Measurements from ENCODE around the gene CACNA1F.

Gene CACNA1F

DNA sequence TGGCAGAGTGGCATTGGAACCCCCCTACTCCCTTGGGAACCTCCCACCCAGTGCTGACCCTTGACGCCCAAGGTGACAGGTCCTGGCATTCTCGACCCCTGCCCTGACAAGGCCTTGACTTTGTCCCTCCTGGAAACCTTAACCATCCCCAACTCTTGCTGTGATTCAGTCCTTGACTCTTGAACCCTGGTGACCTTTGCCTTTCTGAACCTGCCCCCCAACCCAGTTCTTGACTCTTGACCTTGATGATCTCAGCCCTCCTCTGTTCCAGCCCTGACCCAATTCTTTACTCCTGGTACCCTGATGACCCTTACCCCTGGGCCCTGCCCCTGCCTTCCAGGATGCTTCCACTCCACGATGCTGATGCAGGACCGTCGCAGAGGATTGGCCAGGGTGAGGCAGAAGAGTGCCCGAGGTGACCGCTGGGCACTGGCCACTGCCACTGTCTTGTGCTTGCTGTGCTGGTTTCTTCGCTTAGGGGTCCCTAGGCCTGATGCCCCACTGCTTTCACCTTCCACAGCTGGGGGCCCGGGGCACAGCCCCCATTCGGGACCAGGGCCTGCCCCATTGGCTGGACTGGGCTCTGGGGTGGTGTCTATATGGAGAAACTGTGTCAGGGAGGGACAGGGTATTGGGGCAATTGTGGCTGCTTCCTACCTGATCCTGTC, 1.7 kb downstream of the CACNA1F start:
- no peak for DNase-seq (ENCODE audit: low read depth in 1 of 2, low spot score in 1 of 2)

DNA sequence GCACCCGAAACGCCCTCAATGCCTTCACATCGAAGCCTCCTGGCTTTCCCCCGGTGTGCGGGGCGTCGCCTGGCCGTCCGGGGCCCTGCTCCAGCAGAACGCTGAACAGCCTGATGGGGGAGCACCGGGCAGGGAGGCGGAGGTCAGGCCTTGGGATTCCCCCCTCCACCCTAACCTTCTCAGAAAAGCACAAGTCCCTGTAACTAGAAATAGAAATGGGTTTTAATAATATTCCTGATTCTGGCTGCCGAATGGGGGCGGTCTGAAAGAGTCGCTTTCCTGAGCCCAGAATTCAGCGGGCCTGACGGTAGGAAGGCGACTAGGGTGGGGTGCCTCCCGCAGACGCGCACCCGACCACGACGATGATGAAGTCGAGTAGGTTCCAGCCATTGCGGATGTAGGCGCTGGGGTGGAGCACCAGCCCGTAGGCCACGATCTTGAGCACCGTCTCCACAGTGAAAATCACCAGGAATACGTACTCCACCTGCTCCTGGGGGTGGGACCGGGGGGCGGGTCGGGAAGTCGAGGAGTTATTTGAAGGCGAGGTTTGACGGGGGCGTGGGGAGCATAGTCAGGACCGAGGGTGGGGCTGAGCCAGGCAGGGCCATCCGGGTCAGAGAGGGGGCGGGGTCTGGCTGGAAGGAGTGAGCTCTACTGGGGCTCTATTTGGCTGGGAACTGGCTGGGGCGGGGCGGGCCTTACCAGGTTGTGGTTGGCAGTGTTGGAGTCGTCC, 2.5 kb downstream of the CACNA1F start:
- DNase-seq (ENCODE audit: low read depth in 1 of 2, low spot score in 1 of 2): peak; percentile 14 to 17

- DNase-seq (ENCODE audit: low read depth in 1 of 2, low spot score in 1 of 2): no peak
These were observed 5.0 kb downstream of the CACNA1F start for GRCh38 chrX:49228185-49228584.

GRCh38 chrX:49227726-49228125, 5.4 kb downstream of the CACNA1F start:
- DNase-seq (ENCODE audit: low read depth in 1 of 2, low spot score in 1 of 2): no peak

- DNase-seq (ENCODE audit: low read depth in 1 of 2, low spot score in 1 of 2): no peak
These were observed 6.2 kb downstream of the CACNA1F start for GRCh38 chrX:49226946-49227345.

- no peak for DNase-seq (ENCODE audit: low read depth in 1 of 2, low spot score in 1 of 2)
These were observed 7.3 kb downstream of the CACNA1F start for GRCh38 chrX:49225858-49226257.

GRCh38 chrX:49221868-49222267, 11.3 kb downstream of the CACNA1F start:
- no peak for DNase-seq (ENCODE audit: low read depth in 1 of 2, low spot score in 1 of 2)

DNA sequence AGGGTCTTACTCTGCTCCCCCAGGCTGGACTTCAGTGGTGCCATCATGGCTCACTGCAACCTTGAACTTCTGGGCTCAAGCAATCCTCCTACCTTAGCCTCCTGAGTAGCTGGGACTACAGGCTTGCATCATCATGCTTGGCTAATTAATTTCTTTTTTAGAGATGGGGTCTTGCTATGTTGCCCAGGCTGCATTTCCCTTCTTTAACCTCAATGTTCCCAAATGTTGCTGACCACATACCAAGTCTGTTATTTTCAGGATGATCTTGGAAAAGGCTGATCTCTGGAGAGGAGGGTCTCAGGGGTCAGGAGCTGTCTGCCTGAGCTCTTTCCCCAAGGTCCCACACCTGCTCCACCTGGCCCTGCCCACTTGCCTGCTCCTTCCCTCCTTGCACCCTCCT, 13.0 kb downstream of the CACNA1F start:
- no peak for DNase-seq (ENCODE audit: low read depth in 1 of 2, low spot score in 1 of 2)

DNA sequence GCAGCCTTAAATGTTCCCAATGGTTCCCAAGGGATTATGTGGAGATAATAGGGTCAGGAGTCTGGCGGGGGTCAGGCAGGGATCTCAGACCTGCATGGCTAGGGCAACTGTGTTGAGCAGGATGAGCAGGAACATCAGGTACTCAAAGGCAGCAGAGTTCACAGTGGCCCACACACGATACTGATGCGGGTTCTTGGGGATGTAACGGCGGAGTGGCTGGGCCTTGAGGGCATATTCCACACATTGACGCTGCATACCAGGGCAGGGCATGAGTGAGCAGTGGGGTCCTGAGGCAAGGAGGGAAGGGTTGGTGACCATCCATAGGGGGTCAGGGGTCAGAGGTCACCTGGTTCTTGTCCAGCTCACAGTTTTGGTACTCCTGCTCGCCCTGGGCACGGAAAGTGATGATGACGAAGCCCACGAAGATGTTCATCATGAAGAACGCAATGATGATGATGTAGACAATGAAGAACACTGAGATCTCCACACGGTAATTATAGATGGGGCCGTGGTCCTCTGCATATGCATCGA, 18.1 kb downstream of the CACNA1F start:
- no peak for DNase-seq (ENCODE audit: low read depth in 1 of 2, low spot score in 1 of 2)

DNA sequence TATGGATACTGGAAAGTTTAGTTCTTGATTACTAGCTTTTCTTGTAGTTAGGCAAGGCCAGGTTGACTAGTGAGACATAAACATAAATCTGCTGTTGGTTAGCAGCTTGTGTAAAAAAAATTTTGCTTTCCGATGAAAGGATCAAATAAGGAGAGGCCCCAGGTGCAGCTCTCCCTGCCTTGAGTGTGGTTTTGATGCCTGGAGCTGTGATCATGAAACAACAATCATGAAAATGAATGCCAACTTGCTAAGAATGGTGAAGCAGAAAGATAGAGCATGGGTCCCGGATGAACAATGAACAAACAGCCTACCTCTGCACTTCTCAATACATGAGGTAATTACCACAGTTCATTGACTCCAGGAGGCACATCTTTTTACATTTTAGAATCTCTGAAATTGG, 18.7 kb downstream of the CACNA1F start:
- no peak for DNase-seq (ENCODE audit: low read depth in 1 of 2, low spot score in 1 of 2)

DNA sequence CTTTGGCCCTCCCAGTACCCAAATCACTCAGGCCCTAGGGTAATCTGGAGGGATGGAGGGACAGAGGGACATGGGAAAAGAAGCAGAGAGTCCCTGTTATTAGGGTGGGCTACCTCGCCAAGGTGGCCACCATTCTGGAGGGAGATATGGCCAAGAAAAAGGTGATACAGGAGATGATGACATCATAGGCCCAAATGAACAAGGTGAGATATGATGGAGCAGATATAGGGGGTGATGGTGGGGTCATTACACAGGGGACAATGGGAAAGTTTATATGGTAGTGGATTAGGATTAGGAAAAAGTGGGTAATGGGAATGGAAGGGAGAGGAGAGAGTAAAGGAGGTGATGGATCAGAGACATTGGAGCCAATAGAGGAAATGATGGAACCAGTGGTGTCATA, 20.3 kb downstream of the CACNA1F start:
- DNase-seq (ENCODE audit: low read depth in 1 of 2, low spot score in 1 of 2): no peak

GRCh38 chrX:49212209-49212608, 20.9 kb downstream of the CACNA1F start:
- no peak for DNase-seq (ENCODE audit: low read depth in 1 of 2, low spot score in 1 of 2)

GRCh38 chrX:49211074-49211473, 22.1 kb downstream of the CACNA1F start:
- DNase-seq (ENCODE audit: low read depth in 1 of 2, low spot score in 1 of 2): no peak

DNA sequence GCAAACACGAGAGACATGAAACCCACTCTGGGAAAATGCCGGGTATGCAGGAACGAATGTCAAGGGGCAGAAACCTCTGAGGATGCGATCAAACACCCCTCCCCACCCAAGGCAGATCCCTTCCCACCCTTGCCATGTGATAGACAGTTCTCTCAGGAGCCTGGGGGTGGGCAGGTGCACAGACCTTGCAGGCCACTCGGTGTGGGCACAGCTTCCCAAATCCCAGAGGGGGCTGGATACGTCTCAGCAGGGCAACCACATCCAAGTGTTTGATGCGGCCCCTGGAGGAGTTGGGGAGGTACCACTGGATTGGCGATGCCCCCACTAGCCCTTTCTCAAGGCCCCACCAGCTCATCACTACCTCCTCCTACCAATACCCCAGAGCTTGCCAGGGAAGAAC, 22.7 kb downstream of the CACNA1F start:
- DNase-seq (ENCODE audit: low read depth in 1 of 2, low spot score in 1 of 2): no peak

GRCh38 chrX:49209434-49210251, 23.5 kb downstream of the CACNA1F start:
- DNase-seq (ENCODE audit: low read depth in 1 of 2, low spot score in 1 of 2): no peak

DNA sequence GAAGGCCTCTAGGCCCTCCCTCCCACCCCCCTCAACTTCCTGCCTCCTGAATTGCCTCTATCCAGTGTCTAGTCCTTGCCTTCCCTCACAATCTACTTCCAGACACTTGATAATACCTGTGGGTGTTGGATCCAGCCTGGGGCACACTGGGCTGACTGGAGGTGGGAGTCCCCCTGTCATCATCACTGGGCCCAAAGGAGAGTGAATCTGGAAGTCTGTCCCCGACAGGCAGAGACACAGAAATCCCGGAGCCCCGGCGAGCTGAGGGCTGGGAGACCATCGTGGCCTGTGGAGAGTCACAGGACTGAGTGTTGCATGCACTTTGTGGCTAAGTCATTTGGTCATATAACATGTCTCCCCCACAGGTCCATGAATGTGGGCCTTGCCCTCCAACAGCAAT, 24.7 kb downstream of the CACNA1F start:
- DNase-seq (ENCODE audit: low read depth in 1 of 2, low spot score in 1 of 2): no peak

DNA sequence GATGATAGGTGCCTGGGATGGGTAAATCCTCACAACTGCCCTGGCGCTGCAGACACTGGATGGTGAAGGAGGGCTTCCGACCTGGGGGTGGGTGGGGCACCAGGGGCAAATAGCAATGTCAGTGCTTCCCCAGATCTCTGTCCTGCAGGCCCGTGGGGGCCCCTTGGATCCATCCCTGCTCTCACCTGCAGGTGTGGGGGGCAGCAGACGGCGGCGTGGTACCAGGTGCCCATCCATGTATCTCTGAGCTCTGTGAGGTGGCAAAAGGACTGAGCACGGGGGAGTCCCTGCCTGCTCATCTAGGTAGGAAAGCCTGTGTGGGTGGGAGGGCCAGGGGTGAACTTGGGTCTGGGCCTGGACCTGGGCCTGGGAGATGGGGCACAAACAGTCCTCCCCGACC, 26.6 kb downstream of the CACNA1F start:
- DNase-seq (ENCODE audit: low read depth in 1 of 2, low spot score in 1 of 2): no peak

DNA sequence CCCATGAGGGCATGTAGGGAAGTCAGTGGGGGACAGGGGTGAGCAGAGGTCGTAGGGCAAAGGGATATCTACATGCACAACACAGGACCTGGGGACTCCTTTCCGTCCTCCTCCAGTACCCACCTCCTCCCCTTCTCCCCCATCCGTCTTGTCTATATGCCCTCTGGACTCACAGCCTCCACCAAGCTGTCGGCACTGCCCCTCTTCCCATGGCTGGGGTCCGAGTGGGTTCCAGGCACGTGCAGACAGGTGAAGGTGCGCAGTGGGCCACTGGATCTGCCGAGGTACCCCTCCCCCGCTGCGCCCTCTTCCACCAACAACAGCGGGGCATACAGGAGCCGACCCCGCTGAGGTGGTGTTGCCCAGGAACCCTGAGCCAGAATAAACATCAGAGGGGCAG, 27.7 kb downstream of the CACNA1F start:
- DNase-seq (ENCODE audit: low read depth in 1 of 2, low spot score in 1 of 2): no peak

GRCh38 chrX:49204709-49205108, 28.4 kb downstream of the CACNA1F start:
- DNase-seq (ENCODE audit: low read depth in 1 of 2, low spot score in 1 of 2): no peak

DNA sequence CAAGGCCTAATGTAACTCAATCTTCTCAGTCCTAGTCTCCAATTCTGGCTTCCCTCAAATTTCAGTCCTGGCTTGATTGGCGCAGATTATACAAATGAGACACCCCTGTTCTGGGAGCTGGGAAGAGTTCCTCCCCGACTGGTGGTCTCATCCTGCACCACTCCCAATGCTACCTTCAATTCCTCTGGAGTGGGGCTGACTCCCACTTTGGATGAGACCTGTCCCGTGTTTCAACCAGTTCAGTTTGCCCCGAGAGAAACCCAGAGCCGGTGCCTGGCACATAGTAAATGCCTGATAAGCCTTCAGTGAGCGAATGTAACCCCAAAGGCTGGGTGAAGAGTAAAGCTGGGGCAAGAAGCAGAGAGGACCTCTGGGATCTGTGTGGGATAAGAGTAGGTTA, 29.1 kb downstream of the CACNA1F start:
- no peak for DNase-seq (ENCODE audit: low read depth in 1 of 2, low spot score in 1 of 2)

DNA sequence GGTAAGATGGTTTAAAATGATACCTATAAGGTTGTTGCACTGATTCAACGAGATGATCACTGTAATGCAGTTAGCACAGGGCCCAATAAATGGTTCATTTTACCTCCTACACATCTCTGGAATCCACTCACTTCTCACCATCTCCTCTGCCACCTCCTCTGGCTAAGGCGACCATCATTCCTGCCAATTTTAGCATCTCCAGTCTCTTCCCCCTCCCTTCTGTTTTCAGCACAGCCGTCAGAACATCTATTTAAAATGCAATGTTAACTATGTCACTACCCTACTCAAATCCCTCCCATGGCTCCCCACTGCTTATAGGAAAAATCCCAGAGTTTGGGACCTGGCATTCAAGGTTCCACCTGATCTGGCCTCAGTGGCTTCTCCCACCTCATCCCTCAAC, 29.6 kb downstream of the CACNA1F start:
- DNase-seq (ENCODE audit: low read depth in 1 of 2, low spot score in 1 of 2): no peak

- DNase-seq (ENCODE audit: low read depth in 1 of 2, low spot score in 1 of 2): no peak
These were observed 31.1 kb downstream of the CACNA1F start for GRCh38 chrX:49202022-49202421.

Measured in activated CD4-positive, alpha-beta T cell treated with anti-CD3 and anti-CD28 coated beads, Interleukin-2, amount 50 U/mL, for 24 hours (primary cell).